SW 1271 (cell line): ENCODE data around the gene R3HCC1L.

Experiments used
- DNase-seq, 2 experiments: peaks; one replicate each; lab custom pipeline; 2025; lab: John Stamatoyannopoulos, UW

Gene R3HCC1L

DNA sequence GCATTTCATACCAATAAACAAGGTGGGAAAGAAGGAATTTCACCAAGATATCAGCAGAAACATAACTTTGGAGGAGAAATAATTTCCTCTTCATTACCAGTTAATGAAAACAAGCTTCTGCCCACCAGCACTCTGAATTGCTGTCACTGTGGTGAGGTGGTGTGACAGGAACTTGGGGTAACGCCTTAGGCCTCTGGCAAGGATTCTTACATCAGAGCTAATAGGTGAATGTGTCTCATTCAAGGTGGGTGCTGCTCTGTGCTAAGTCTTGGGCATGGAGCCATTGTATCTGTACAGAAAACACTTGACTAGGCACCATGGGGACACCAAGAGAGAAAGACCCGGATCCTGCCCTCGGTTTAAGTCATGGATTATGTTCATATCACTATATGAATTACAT is 141.9 kb downstream of the R3HCC1L start:
- DNase-seq, result no peak

DNA sequence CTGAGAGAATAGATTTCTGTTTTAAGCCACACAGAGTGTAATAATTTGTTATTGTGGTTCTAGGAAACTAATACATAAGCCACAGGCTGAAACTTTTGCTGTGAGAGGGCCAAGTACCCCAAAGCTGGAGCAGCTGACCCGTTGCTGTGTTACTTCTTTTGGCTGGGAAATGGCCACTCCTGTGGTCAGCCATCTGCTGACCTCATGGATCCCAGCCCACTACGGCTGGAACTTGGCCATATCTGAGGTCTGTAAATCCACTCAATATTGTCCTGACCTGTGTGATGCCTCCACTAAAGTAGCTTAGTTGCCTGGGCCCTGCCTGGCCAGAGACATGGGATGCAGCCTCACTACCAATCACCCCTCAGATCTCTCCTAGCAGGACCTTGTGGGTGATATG is 151.0 kb downstream of the R3HCC1L start:
- no peak for DNase-seq

DNA sequence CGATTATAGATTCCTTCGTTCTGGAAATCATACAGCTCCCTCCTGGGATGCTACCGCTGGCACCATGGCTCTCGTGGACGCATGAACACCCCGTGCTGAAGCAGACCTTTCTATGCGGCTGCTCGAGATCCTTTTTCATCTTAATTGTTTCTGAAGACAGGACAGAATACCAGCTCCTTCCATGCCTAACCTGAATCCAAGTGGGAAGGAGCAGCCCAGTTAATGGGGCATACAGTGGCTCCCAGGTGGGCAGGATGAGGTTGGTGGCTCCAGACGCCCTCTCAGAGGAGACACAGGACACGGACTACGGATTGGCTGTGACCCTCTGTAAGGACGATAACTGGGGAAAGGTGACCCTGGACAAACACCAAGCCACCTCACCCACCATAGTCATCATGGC is 152.0 kb downstream of the R3HCC1L start:
- DNase-seq, result no peak

DNA sequence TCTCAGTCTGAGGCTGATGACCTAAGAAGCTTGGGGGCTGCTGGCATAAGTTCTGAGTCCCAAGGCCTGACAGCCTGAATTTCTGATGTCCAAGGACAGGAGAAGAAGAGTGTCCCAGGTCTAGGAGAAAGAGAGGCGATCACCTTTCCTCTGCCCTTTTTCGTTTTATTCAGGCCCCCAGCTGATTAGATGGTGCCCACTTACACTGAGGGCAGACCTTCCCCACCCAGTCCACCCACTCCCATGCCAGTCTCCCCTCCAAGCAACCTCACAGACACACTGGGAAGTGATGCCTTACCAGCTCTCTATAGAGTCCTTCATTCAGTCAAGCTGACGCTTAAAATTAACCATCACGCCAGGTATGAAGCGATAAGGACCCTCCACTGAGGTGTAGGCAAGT is 152.9 kb downstream of the R3HCC1L start:
- no peak for DNase-seq

DNA sequence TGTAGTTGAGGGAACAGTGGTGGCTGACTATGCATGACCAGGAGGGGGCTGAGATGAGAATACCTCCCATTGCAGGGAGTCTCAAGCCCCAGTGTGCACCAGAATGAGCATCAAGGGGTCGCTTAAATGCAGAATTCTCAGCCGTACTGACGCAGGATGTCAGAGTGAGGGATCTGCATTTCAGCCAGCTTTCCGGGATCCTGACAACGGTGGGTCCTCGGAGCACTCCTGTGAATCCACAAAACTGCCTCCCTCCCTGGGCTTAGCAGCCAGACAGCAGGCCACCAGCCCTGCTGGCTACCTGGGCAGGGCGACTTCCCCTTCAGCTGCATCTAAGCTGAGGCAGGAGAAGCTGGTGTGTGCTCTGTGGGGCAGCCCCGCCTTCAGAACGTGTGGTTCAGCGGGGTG is 155.3 kb downstream of the R3HCC1L start:
- no peak for DNase-seq

- no peak for DNase-seq
These were observed 158.5 kb downstream of the R3HCC1L start for GRCh38 chr10:98292971-98293370.

DNA sequence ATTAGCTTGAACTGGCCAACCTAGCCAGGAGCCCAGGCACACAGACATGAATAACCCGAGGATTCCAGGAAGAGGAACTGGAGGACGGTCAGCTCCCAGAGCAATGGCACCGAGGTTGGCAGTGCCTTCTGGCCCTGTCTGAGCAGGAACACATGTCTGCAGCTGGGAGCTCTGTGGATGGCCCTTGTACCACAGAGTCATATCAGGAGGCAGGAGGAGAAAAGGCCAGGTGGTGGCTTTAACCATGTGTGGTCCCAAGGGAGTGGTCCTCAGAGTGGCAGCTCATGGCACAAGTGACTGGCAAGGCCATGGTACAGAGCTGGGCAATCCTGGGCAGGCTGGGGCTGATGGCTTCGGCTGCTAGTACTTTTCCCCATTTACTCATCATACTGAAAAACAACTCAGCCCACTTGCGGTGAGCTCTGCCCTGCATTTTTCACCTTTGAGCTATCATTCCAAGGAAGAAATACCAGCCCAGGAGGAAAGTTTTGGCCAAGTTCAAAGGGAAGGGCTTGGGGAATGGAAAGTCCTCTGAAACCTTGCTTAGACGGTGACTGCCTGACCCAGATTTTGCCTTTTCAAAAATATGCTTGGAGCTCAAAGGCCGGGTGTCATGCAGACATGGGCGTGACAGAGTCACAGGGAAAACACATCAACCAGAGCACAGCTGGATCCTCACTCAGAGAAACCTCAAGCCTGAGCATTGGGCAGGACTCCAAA is 159.3 kb downstream of the R3HCC1L start:
- no peak for DNase-seq

DNA sequence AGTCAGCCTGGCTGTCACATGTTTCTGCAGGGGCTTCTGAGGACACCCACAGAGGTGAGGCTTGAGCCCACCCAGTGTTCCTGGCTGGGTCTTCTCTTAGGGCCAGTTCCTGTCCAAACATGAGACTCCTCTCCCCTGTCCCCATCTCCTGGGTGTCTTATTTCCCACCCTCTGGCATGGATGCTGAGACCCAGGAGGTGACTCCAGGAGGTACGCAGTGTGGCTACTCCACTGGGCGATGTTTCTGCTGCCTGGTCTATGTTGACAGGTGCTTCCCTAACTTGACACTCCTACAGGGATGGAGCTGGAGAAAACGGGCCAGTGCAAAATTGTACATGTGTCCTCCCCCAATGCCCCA is 159.8 kb downstream of the R3HCC1L start:
- DNase-seq, result no peak
